Motor neuron (in vitro differentiated cells): Measurements from ENCODE around the gene LY6G6F. TPM values are rescaled to one million over a fixed set of nuclear protein-coding genes. Genes with fewer than 3 reads are reported as not detected.

Experiments used
- ATAC-seq, 8 experiments: fragments of 200-7000 bp; cut with Tn5 transposase; replicated peaks in 6 of 8; 2 replicates each; pipeline ENCODE4 v1.8.0; 2021; ENCODE audit warnings: mild to moderate bottlenecking in 8 of 8, moderate library complexity in 8 of 8
- H3K27ac ChIP-seq, 2 donors: fragments of 250-450 bp; sonication (Bioruptor Pico); 2 replicates each; pipeline ENCODE4 v1.9.0; 2021; ENCODE audit warnings: antibody characterized with exemption in 2 of 2, mild to moderate bottlenecking in 2 of 2, moderate library complexity in 1 of 2
- H3K4me1 ChIP-seq, 2 donors: fragments of 250-450 bp; sonication (Bioruptor Pico); replicated peaks in 1 of 2; 2 replicates each; pipeline ENCODE4 v1.6.1; 2021; ENCODE audit warnings: antibody characterized with exemption in 2 of 2, mild to moderate bottlenecking in 2 of 2, moderate library complexity in 1 of 2
- H3K4me3 ChIP-seq, 5 donors: fragments of 250-450 bp; sonication (Bioruptor Pico); 2 replicates each; pipeline ENCODE4 v1.9.0; 2021; ENCODE audit warnings: antibody characterized with exemption in 5 of 5, mild to moderate bottlenecking in 5 of 5, moderate library complexity in 4 of 5
- WGBS, 10 experiments: fragments of 450-650 bp; shearing (Covaris generic); methylation state at CpG; one replicate each; pipeline ENCODE4 v1.0.0; 2022; 5-methylcytosine and 5-hydroxymethylcytosine counted together
- in situ Hi-C, 9 experiments: fragments of 400-800 bp; cut with MboI; loops; one replicate each; pipeline ENCODE4 v1.15.0; 2021; ENCODE audit warnings: low sequenced_read_pairs in 9 of 9, low pct_unique_long_range_greater_than_20kb in 2 of 9; ENCODE audit not compliant: unreplicated experiment in 9 of 9
- total RNA-seq, 8 experiments: library from RNA; unstranded; fragments of 300-600 nt; gene quantifications; 2 replicates each; pipeline versions ENCODE4 v1.2.3 to v1.2.4, GENCODE V29; 2022

Gene LY6G6F
- total RNA-seq, 8 experiments from 2014 or later = not detected

GRCh38 chr6:31723980-31724691, 17.5 kb downstream of the LY6G6F start:
- ATAC-seq = peak in 5 of 8 experiments; percentile 13 to 27 (median 26)
- Histone ChIP-seq H3K27ac (no peak overlapping the region), H3K4me1 (peaks cover 4 to 8% of the 10 kb centered on the region in 2 donors), H3K4me3 (no peak overlapping the region)
- in situ Hi-C loops = no loop called here
- 56 to 94% (median 83%) methylated on average over 1 to 13 of the region's 25 CpGs; no CpG with 5 or more reads in 5 of the 10 experiments for WGBS, 10 experiments

- H3K27ac ChIP-seq = no peak overlapping the region
- H3K4me1 ChIP-seq = peaks cover 8 to 12% of the 10 kb centered on the region in 2 donors
- H3K4me3 ChIP-seq = no peak overlapping the region
- no peak for ATAC-seq
- in situ Hi-C loops = no loop called here
- 83 to 100% (median 93%) methylated on average over 1 to 11 of the region's 12 CpGs for WGBS, 10 experiments
Observed at GRCh38 chr6:31725502-31726350, 19.1 kb downstream of the LY6G6F start.

GRCh38 chr6:31727034-31727716, 20.5 kb downstream of the LY6G6F start:
- in situ Hi-C loops = no loop called here
- H3K4me3 ChIP-seq = no peak overlapping the region
- H3K4me1 ChIP-seq = peaks cover 12% of the 10 kb centered on the region in 2 donors
- ATAC-seq = no peak
- H3K27ac ChIP-seq = no peak overlapping the region
- 80 to 100% (median 90%) methylated on average over 2 to 3 of the region's 7 CpGs; no CpG with 5 or more reads in 5 of the 10 experiments for WGBS, 10 experiments

GRCh38 chr6:31727717-31728671, 21.3 kb downstream of the LY6G6F start:
- in situ Hi-C loops = no loop called here
- 30 to 100% (median 96%) methylated on average over 1 to 18 of the region's 41 CpGs; no CpG with 5 or more reads in 3 of the 10 experiments for WGBS, 10 experiments
- no peak overlapping the region for H3K27ac ChIP-seq
- H3K4me1 ChIP-seq = peaks cover 12% of the 10 kb centered on the region in 2 donors
- H3K4me3 ChIP-seq = no peak overlapping the region
- ATAC-seq = no peak

- ATAC-seq = peak in 3 of 8 experiments; percentile 25 to 31 (median 25)
- WGBS, 10 experiments = 0 to 64% (median 20%) methylated on average over 1 to 12 of the region's 36 CpGs; no CpG with 5 or more reads in 3 of the 10 experiments
- Histone ChIP-seq H3K4me1 (peaks cover 12 to 13% of the 10 kb centered on the region in 2 donors), H3K27ac (peak within 1 kb of the TSS; percentile 76 to 77), H3K4me3 (peak within 1 kb of the TSS; percentile 67 to 92 (median 91))
- in situ Hi-C loops = no loop called here
Observed at GRCh38 chr6:31728767-31729514, 22.3 kb downstream of the LY6G6F start, which contains the start of gene DDAH2. DDAH2 (minus strand) TSS chr6:31729299; CDS start chr6:31729161, 138 bp downstream.

- in situ Hi-C loops = no loop called here
- Histone ChIP-seq H3K27ac (peak overlapping the region; percentile 76 to 77), H3K4me1 (peaks cover 16 to 19% of the 10 kb centered on the region in 2 donors), H3K4me3 (peak overlapping the region; percentile 67 to 92 (median 91))
- peak; percentile 76 to 88 (median 82) for ATAC-seq
- 0 to 5% methylated on average over 1 to 4 of the region's 29 CpGs; no CpG with 5 or more reads in 8 of the 10 experiments for WGBS, 10 experiments
Observed at GRCh38 chr6:31729515-31729978, 22.9 kb downstream of the LY6G6F start.

- ATAC-seq = peak; percentile 33 to 82 (median 78)
- H3K27ac ChIP-seq = peak overlapping the region; percentile 76 to 77
- in situ Hi-C loops = no loop called here
- WGBS, 10 experiments = 5 to 20% (median 13%) methylated on average over 1 to 18 of the region's 46 CpGs; no CpG with 5 or more reads in 7 of the 10 experiments
- H3K4me3 ChIP-seq = peak overlapping the region; percentile 67 to 92 (median 91)
- H3K4me1 ChIP-seq = peaks cover 20 to 22% of the 10 kb centered on the region in 2 donors
Observed at GRCh38 chr6:31729979-31730630, 23.4 kb downstream of the LY6G6F start.

GRCh38 chr6:31730631-31731086, 24.0 kb downstream of the LY6G6F start:
- no peak for ATAC-seq
- peak overlapping the region; percentile 67 to 92 (median 91) for H3K4me3 ChIP-seq
- in situ Hi-C loops = no loop called here
- H3K4me1 ChIP-seq = peaks cover 20 to 24% of the 10 kb centered on the region in 2 donors
- 83 to 100% (median 97%) methylated on average over 1 to 5 of the region's 11 CpGs; no CpG with 5 or more reads in 4 of the 10 experiments for whole genome bisulfite sequencing, 10 experiments
- peak overlapping the region; percentile 76 to 77 for H3K27ac ChIP-seq

- Histone ChIP-seq H3K4me1 (peaks cover 25 to 35% of the 10 kb centered on the region in 2 donors), H3K4me3 (no peak overlapping the region), H3K27ac (no peak overlapping the region)
- in situ Hi-C loops = no loop called here
- no peak for ATAC-seq
- 60% methylated on average over 1 of the region's 3 CpGs; no CpG with 5 or more reads in 9 of the 10 experiments for WGBS, 10 experiments
Observed at GRCh38 chr6:31732029-31732428, 25.4 kb downstream of the LY6G6F start.

GRCh38 chr6:31733734-31734133, 27.1 kb downstream of the LY6G6F start:
- no peak overlapping the region for H3K27ac ChIP-seq
- ATAC-seq = no peak
- peaks cover 39 to 46% of the 10 kb centered on the region in 2 donors for H3K4me1 ChIP-seq
- in situ Hi-C loops = no loop called here
- WGBS, 10 experiments = 60 to 96% (median 84%) methylated on average over 1 to 4 of the region's 4 CpGs; no CpG with 5 or more reads in 6 of the 10 experiments
- H3K4me3 ChIP-seq = no peak overlapping the region
